Measurements from ENCODE around the gene HTR5A.
"Not testable (repeated sequence)": the region's sequence is repeated elsewhere in the genome, so short reads cannot be mapped to it uniquely, and the experiment has no call there.

The HTR5A gene

GRCh38 chr7:155069992-155070751 lies at the start of gene HTR5A:
Gene HTR5A (plus strand): TSS chr7:155070324. CDS start chr7:155070900, 576 bp downstream.
- peak; percentile 35 for DNase-seq (ENCODE audit: low read depth)
- no peak within 1 kb of the TSS for H3K4me3 ChIP-seq (ENCODE audit: control insufficient read depth, low read depth, low read length)
- TF ChIP-seq CTCF (IDR thresholded peaks at IDR 0.05; ENCODE audit: control insufficient read depth, insufficient read depth, low read depth, low read length, missing control alignments): no peak

GRCh38 chr7:155020996-155021395 lies 49.1 kb upstream of the HTR5A start:
- no peak for TF ChIP-seq CTCF (IDR thresholded peaks at IDR 0.05; ENCODE audit: control insufficient read depth, insufficient read depth, low read depth, low read length, missing control alignments)
- no peak for DNase-seq (ENCODE audit: low read depth)
- no peak overlapping the region for H3K4me3 ChIP-seq (ENCODE audit: control insufficient read depth, low read depth, low read length)

DNA sequence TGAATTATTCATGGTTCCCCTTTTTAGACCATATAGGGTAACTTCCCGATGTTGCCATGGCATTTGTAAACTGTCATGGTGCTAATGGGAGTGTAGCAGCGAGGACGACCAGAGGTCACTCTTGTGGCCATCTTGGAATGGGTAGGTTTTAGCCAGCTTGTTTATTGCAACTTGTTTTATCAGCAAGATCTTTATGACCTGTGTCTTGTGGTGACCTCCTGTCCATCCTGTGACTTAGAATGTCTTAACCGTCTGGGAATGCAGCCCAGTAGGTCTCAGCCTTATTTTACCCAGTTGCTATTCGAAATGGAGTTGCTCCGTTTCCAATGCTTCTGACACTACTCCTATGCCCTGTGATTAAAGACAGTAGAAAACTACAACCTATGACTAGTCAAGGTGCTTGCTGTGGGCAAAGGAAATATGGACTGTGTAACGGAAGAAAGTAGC lies 48.4 kb upstream of the HTR5A start:
- TF ChIP-seq CTCF (IDR thresholded peaks at IDR 0.05; ENCODE audit: control insufficient read depth, insufficient read depth, low read depth, low read length, missing control alignments): no peak
- H3K4me3 ChIP-seq (ENCODE audit: control insufficient read depth, low read depth, low read length): no peak overlapping the region
- DNase-seq (ENCODE audit: low read depth): no peak

GRCh38 chr7:155027879-155028278 lies 42.2 kb upstream of the HTR5A start:
- no peak overlapping the region for H3K4me3 ChIP-seq (ENCODE audit: control insufficient read depth, low read depth, low read length)
- DNase-seq (ENCODE audit: low read depth): no peak
- TF ChIP-seq CTCF (IDR thresholded peaks at IDR 0.05; ENCODE audit: control insufficient read depth, insufficient read depth, low read depth, low read length, missing control alignments): no peak

GRCh38 chr7:155032978-155033377 lies 37.1 kb upstream of the HTR5A start:
- no peak overlapping the region for H3K4me3 ChIP-seq (ENCODE audit: control insufficient read depth, low read depth, low read length)
- DNase-seq (ENCODE audit: low read depth): no peak
- peak; percentile 9 for TF ChIP-seq CTCF (IDR thresholded peaks at IDR 0.05; ENCODE audit: control insufficient read depth, insufficient read depth, low read depth, low read length, missing control alignments)

DNA sequence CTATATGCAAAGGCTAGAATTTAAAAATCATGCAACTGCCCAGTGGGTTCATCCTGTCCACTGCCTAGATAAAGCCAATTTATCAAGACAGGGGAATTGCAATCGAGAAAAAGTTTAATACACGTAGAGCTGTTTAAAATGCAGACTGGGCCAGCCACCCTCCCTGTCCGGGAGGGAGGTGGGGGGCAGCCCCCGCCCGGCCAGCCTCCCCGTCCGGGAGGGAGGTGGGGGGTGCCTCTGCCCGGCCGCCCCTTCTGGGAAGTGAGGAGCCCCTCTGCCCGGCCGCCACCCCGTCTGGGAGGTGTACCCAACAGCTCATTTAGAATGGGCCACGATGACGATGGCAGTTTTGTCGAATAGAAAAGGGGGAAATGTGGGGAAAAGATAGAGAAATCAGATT lies 35.6 kb upstream of the HTR5A start:
- H3K4me3 ChIP-seq (ENCODE audit: control insufficient read depth, low read depth, low read length); DNase-seq (ENCODE audit: low read depth): not testable (repeated sequence)

GRCh38 chr7:155038335-155038734 lies 31.8 kb upstream of the HTR5A start:
- H3K4me3 ChIP-seq (ENCODE audit: control insufficient read depth, low read depth, low read length): no peak overlapping the region
- DNase-seq (ENCODE audit: low read depth): no peak
- TF ChIP-seq CTCF (IDR thresholded peaks at IDR 0.05; ENCODE audit: control insufficient read depth, insufficient read depth, low read depth, low read length, missing control alignments): no peak

Data from AG09309 (cell line).